Endothelial cell of umbilical vein (primary cell): ENCODE results near the gene DIP2B. TPM values are rescaled to one million over a fixed set of nuclear protein-coding genes. Genes with fewer than 3 reads are reported as not detected.

Experiments
- BruUV-seq: library from RNA; stranded (reverse); fragments of 400-500 nt; replicated peaks from 2 replicates; lab custom pipeline; 2021; lab: Mats Ljungman, UMichigan
- CTCF ChIA-PET: fragments of 300-600, 350-600 bp; sonication (Branson Sonifier 250); formaldehyde crosslinking; loops from one replicate; lab custom pipeline; 2021; ENCODE audit warnings: antibody characterized with exemption, inconsistent platforms; lab: Charles Lee
- POLR2A ChIA-PET: fragments of 300-600, 350-600 bp; sonication (Branson Sonifier 250); formaldehyde crosslinking; loops from one replicate; lab custom pipeline; 2021; ENCODE audit warnings: antibody characterized with exemption, inconsistent platforms; lab: Charles Lee
- DNase-seq: peaks from one replicate; pipeline ENCODE4 v3.0.0-alpha.2; 2011; ENCODE audit warnings: low read depth, low spot score
- FAIRE-seq: peaks from 2 replicates; lab custom pipeline; 2011; peaks lifted over from hg19 to GRCh38; lab: Jason Lieb, UNC
- H2AFZ ChIP-seq: 2 replicates; pipeline ENCODE4 v1.6.0; 2012; ENCODE audit warnings: low read depth, low read length, control low read depth, inconsistent platforms
- H3K27ac ChIP-seq: 2 replicates; pipeline ENCODE4 v1.5.1; 2011; ENCODE audit warnings: low read depth, mild to moderate bottlenecking, control low read depth, low read length, moderate library complexity; ENCODE audit not compliant: insufficient read depth
- H3K27me3 ChIP-seq, 2 experiments: 2 replicates each; pipeline versions ENCODE4 v1.6.0 to v1.6.1; 2011; ENCODE audit warnings: low read length in 2 of 2, mixed read lengths in 1 of 2; ENCODE audit not compliant: control insufficient read depth in 2 of 2, insufficient read depth in 2 of 2
- H3K36me3 ChIP-seq, 2 experiments: 2 replicates in 1 of 2; 3 replicates in 1 of 2; pipeline ENCODE4 v1.5.1; 2011; ENCODE audit warnings: low read length in 2 of 2, mild to moderate bottlenecking in 1 of 2, moderate library complexity in 1 of 2; ENCODE audit not compliant: control insufficient read depth in 2 of 2, insufficient read depth in 2 of 2; ENCODE audit errors: extremely low read depth in 1 of 2
- H3K4me1 ChIP-seq: 3 replicates; pipeline ENCODE4 v1.5.1; 2011; ENCODE audit warnings: mild to moderate bottlenecking, low read length; ENCODE audit not compliant: control insufficient read depth, insufficient read depth; ENCODE audit errors: extremely low read depth
- H3K4me2 ChIP-seq: 2 replicates; pipeline ENCODE4 v1.6.1; 2011; ENCODE audit warnings: low read length, control low read depth, mixed read lengths; ENCODE audit not compliant: insufficient read depth
- H3K4me3 ChIP-seq, 3 experiments: fragments of 200-600 bp in 1 of 3; sonication (generic), shearing (Covaris generic) in 1 of 3; replicated peaks in 1 of 3; 2 replicates each; pipeline ENCODE4 v1.5.1; 2011 to 2016; ENCODE audit warnings: control low read depth in 3 of 3, low read length in 3 of 3, mild to moderate bottlenecking in 2 of 3, inconsistent platforms in 1 of 3, low read depth in 1 of 3, moderate library complexity in 1 of 3; ENCODE audit not compliant: insufficient read depth in 1 of 3
- H3K79me2 ChIP-seq: 2 replicates; pipeline ENCODE4 v1.6.0; 2012; ENCODE audit warnings: low read length, inconsistent platforms; ENCODE audit not compliant: control insufficient read depth, insufficient read depth
- H3K9ac ChIP-seq: replicated peaks from 2 replicates; pipeline ENCODE3; 2011; ENCODE audit warnings: low read length, control low read depth; ENCODE audit not compliant: insufficient read depth; ENCODE audit errors: extremely low read depth
- H3K9me1 ChIP-seq: replicated peaks from 3 replicates; pipeline ENCODE4 v1.6.0; 2011; ENCODE audit warnings: mild to moderate bottlenecking, low read length; ENCODE audit not compliant: control insufficient read depth, insufficient read depth; ENCODE audit errors: extremely low read depth
- H3K9me3 ChIP-seq: replicated peaks from 2 replicates; pipeline ENCODE4 v1.5.1; 2012; ENCODE audit warnings: low read length, inconsistent platforms; ENCODE audit not compliant: control insufficient read depth, insufficient read depth
- H4K20me1 ChIP-seq: replicated peaks from 2 replicates; pipeline ENCODE3; 2011; ENCODE audit warnings: mild to moderate bottlenecking, low read length; ENCODE audit not compliant: control insufficient read depth, insufficient read depth; ENCODE audit errors: extremely low read depth
- CTCF ChIP-seq, 2 donors: IDR thresholded peaks; 1 replicate in 1 of 2; 2 replicates in 1 of 2; pipeline ENCODE4 v1.5.1; 2011; ENCODE audit warnings: low read length in 2 of 2, mild to moderate bottlenecking in 2 of 2, moderate library complexity in 2 of 2, control low read depth in 1 of 2, inconsistent platforms in 1 of 2, low read depth in 1 of 2; ENCODE audit not compliant: insufficient read depth in 1 of 2; ENCODE audit errors: extremely low read depth in 1 of 2
- EZH2 ChIP-seq: IDR thresholded peaks from 2 replicates; pipeline ENCODE4 v1.6.1; 2012; ENCODE audit warnings: borderline replicate concordance, low read depth, mild to moderate bottlenecking, moderate library complexity, low read length, inconsistent platforms; ENCODE audit not compliant: severe bottlenecking
- FOS ChIP-seq: IDR thresholded peaks from 2 replicates; pipeline ENCODE4 v1.6.1; 2011; ENCODE audit warnings: mild to moderate bottlenecking, low read length, moderate library complexity, borderline replicate concordance; ENCODE audit not compliant: insufficient read depth
- GATA2 ChIP-seq: IDR thresholded peaks from 2 replicates; pipeline ENCODE4 v1.7.0; 2011; ENCODE audit warnings: low read depth, mild to moderate bottlenecking, moderate library complexity, mixed read lengths, low read length; ENCODE audit not compliant: insufficient read length, insufficient read depth
- JUN ChIP-seq: IDR thresholded peaks from 2 replicates; pipeline ENCODE4 v1.6.1; 2011; ENCODE audit warnings: borderline replicate concordance, low read depth; ENCODE audit not compliant: insufficient read length, insufficient read depth
- MYC ChIP-seq: IDR thresholded peaks from one replicate; pipeline ENCODE4 v1.6.1; 2011; ENCODE audit warnings: mild to moderate bottlenecking, low read depth, low read length
- POLR2A ChIP-seq: IDR thresholded peaks from 2 replicates; pipeline ENCODE4 v1.6.1; 2012; ENCODE audit warnings: low read depth, mild to moderate bottlenecking, control low read depth, low read length
- POLR2AphosphoS5 ChIP-seq: IDR thresholded peaks from 2 replicates; pipeline ENCODE4 v1.6.1; 2012; ENCODE audit warnings: low read depth, mild to moderate bottlenecking, control low read depth, low read length, moderate library complexity; ENCODE audit not compliant: insufficient read depth
- dilution Hi-C: fragments of 300-500 bp; cut with MboI; formaldehyde crosslinking; loops from one replicate; pipeline ENCODE4 v1.15.0; 2019; ENCODE audit warnings: low sequenced_read_pairs; ENCODE audit not compliant: extremely low pct_ligation_motif_present
- intact Hi-C: fragments of 100-400 bp; cut with micrococcal nuclease; formaldehyde crosslinking; loops from one replicate; pipeline ENCODE4 v1.10.0; 2022
- polyA plus RNA-seq, 4 experiments: library from polyadenylated mRNA; depleted of rRNA in 3 of 4; stranded (reverse) in 3 of 4; unstranded in 1 of 4; fragments of >200 nt; gene quantifications; 2 replicates each; pipeline versions ENCODE4 v1.2.1 to v1.2.3, GENCODE V29; 2011 to 2012; ENCODE audit warnings: missing spikeins in 1 of 4
- total RNA-seq: library from RNA; stranded (reverse); gene quantifications from 2 replicates; pipeline ENCODE4 v1.2.3, GENCODE V29; 2021
- TF ChIP-seq, protein P1 (sequence below): IDR thresholded peaks from 2 replicates; pipeline ENCODE4 v1.6.1; 2011; ENCODE audit not compliant: insufficient read depth, insufficient read length

Gene DIP2B
- total and polyA plus RNA-seq, 2 donors (not counting 3 experiments of a cell fraction or from before 2014, with no cell fraction given), result 14.5 to 28.0 TPM

DNA sequence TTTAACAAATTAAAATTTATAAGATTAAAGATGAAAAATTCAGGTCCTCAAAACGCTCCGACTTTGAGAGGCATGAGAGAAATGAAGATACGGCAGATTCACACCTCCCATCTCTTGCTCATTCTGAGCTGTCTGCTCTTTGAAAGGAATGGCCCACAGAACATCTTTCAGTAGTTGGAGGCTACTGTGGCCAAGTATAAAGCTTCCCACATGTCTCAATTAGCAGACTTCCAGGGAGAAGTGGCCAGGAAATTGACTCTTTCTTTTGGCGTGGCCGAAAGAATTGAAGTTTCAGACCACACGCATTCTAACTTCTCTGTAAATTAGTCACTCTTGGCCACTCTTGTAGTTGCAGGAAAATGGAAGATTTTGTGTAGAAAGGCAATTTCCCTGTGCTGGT, 129.2 kb downstream of the DIP2B start:
- H3K27ac ChIP-seq, result no peak overlapping the region
- no peaks in the 10 kb centered on the region for H3K9me1 ChIP-seq
- no peak for TF ChIP-seq JUN
- TF ChIP-seq, protein P1, sequence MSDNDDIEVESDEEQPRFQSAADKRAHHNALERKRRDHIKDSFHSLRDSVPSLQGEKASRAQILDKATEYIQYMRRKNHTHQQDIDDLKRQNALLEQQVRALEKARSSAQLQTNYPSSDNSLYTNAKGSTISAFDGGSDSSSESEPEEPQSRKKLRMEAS, result no peak
- no peak for TF ChIP-seq POLR2A
- ChIA-PET POLR2A (no interaction called here), CTCF (interaction anchor here (2.4 kb wide), 1 partner anchor 129 kb away, joined by 10 read pairs; the partner anchor contains the start of gene DIP2B)
- BruUV-seq, result no TSS peak
- H3K4me3 ChIP-seq, result no peak overlapping the region
- H3K36me3 ChIP-seq, result no peaks in the 10 kb centered on the region
- peaks cover 1% of the 10 kb centered on the region for H3K79me2 ChIP-seq
- dilution Hi-C loops, result no loop called here
- no peaks in the 10 kb centered on the region for H3K27me3 ChIP-seq
- no peaks in the 10 kb centered on the region for H4K20me1 ChIP-seq
- no peak overlapping the region for H3K4me2 ChIP-seq
- DNase-seq (no peak), FAIRE-seq (no peak)
- no peak overlapping the region for H3K9ac ChIP-seq
- intact Hi-C loops, result no loop called here
- H2AFZ ChIP-seq, result no peak overlapping the region
- H3K9me3 ChIP-seq, result no peaks in the 10 kb centered on the region
- H3K4me1 ChIP-seq, result peaks cover 4% of the 10 kb centered on the region

DNA sequence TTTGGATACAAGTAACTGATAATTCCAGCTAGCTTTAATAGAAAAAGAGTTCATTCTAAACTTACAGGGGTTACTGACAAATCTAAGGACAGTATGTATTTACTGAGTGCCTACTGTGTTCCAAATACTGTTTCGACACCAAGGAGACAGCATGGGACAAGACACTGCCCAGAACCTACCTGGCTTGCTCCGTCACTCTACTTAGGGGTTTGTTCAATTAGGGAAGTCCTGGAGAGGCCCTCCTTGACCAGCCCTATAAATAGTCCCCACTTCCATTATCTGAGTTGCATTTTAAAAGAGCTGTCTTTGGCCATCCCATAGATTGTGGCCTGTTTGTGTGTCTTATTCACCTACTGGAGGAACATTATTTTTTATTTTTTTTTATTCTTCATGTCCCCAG, 129.6 kb downstream of the DIP2B start:
- H3K9ac ChIP-seq, result no peak overlapping the region
- no peak for FAIRE-seq
- ChIA-PET POLR2A (no interaction called here), CTCF (interaction anchor here (2.4 kb wide), 1 partner anchor 130 kb away, joined by 10 read pairs; the partner anchor contains the start of gene DIP2B)
- peaks cover 4% of the 10 kb centered on the region for H3K4me1 ChIP-seq
- dilution Hi-C loops, result no loop called here
- no peak for DNase-seq
- no peak overlapping the region for H3K4me2 ChIP-seq
- no peaks in the 10 kb centered on the region for H4K20me1 ChIP-seq
- peaks cover 4% of the 10 kb centered on the region for H3K79me2 ChIP-seq
- intact Hi-C loops, result no loop called here
- H3K9me1 ChIP-seq, result no peaks in the 10 kb centered on the region
- TF ChIP-seq POLR2AphosphoS5 (no peak), GATA2 (no peak), FOS (no peak), CTCF (IDR thresholded peaks at IDR 0.05; ENCODE audit: extremely low read depth in 1 of 2, insufficient read depth in 1 of 2, low read depth in 1 of 2, low read length in 2 of 2) (no peak), EZH2 (no peak), POLR2A (no peak), MYC (no peak), JUN (no peak)
- TF ChIP-seq, protein P1, result no peak
- BruUV-seq, result no TSS peak
- H2AFZ ChIP-seq, result no peak overlapping the region
- H3K4me3 ChIP-seq, result no peak overlapping the region
- no peaks in the 10 kb centered on the region for H3K36me3 ChIP-seq
- H3K27ac ChIP-seq, result no peak overlapping the region
- no peaks in the 10 kb centered on the region for H3K9me3 ChIP-seq
- no peaks in the 10 kb centered on the region for H3K27me3 ChIP-seq
